Measurements from ENCODE around the gene DDX25.

DDX25 gene

GRCh38 chr11:125952973-125953372 lies 48.7 kb downstream of the DDX25 start:
- DNase-seq, result no peak

DNA sequence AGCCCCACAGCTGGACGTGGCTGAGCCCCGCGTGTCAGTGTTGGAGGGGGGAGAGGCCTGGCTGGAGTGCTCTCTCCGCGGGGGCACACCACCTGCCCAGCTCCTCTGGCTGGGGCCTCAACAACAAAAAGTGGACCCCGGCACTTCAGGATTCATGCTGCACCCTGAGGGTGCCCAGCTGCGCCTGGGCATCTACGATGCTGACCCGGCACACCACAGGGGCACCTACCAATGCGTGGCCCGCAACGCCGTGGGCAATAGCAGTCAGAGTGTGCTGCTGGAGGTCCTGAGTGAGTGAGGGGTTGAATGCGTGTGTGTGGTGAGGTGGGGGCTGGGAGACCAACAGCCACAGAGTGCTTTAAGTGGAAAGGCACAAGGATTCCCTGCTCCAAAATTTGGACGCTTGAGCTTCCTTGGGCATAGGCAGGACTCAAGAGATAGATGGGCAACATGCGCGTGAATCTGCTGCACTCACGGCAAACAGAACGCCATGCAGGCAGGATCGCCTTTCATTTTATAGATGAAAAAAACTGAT lies 49.2 kb downstream of the DDX25 start:
- DNase-seq, result no peak

GRCh38 chr11:125954123-125954944 lies 50.0 kb downstream of the DDX25 start:
- no peak for DNase-seq

GRCh38 chr11:125954945-125955640 lies 50.8 kb downstream of the DDX25 start:
- DNase-seq, result no peak

DNA sequence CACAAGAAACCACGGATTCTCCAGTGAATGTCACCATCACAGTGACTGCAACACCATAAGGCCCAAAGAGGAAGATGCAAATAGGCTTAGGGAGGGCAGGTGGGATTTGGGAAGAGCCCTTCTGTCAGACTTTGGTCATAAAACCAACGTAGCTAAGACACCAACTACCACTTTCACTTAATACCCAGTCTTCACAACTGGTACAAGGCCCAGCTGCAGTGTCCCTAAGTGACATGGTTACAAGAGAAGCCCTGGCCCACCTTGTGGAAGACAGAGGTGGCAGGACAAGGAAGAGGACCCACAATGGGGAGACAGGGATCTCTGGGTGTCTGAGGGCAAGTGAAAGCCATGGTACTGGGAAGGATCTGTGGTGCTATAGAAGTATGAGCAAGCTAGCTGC lies 51.5 kb downstream of the DDX25 start:
- no peak for DNase-seq

DNA sequence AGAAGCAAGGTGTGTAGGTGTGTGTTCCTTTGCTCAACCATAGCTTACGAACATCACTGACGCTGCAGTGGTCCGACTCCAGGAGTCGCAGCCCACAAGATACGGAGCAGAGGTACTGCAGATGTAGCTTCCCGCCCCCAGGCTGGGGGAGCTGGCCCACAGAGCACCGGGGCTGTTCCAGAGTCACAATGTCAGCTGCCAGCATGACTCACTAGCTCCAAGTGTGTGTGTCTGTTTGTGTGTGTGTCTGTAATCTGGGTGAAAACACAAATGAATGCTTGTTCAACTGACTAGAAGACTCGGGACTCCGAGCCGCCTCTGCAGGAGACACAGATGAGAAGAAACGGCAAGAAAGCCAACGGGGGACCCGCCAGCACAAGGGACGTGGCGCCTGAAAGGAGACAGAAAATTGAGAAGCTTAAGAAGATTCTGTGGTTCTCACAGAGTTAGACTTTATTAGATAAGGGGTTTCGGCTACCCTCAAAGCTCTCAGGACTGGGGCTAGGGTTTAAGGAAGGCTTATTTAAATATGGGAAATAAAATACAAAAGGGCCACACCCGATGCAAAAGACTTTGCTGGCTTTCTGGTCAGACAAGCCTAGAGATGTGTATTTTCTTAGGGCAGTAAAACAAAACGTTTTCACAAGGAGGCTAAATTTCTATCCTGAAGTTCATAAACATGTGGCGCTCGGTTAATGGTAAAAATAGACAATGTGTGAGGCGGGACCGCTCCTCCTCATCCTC lies 52.3 kb downstream of the DDX25 start:
- DNase-seq, result no peak

DNA sequence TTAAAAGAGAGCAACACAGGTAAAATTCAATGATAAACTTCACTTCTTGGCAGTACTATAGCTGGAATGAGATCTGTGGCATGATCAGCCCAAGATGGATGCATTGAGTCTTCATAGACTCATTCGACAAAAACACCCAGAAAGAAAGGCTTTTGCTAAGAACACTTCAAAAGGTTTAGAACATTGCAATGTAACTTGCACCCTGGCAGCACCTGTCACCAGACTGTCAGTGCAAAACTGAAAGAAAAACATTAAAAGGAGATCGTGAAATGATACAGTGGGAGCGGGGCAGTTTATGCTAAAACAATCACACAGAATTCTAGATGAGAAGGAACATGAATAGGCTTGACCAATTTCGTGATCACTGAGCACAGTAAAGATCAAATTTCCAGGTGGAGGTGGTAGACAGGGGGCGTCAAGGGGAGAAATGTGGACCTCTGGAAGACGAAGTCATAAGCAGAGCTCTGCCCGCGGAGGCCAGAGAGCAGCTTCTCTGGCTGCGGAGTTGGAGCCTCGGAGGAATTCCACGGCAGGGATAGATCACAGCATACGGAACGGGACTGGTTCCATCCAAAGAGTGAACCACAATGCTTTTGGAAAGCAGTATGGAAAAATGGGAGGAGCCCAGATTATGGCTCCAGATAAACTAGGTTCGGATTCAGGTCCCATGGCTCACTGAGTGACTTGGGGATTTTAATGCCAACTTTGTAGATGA lies 53.5 kb downstream of the DDX25 start:
- DNase-seq, result no peak

DNA sequence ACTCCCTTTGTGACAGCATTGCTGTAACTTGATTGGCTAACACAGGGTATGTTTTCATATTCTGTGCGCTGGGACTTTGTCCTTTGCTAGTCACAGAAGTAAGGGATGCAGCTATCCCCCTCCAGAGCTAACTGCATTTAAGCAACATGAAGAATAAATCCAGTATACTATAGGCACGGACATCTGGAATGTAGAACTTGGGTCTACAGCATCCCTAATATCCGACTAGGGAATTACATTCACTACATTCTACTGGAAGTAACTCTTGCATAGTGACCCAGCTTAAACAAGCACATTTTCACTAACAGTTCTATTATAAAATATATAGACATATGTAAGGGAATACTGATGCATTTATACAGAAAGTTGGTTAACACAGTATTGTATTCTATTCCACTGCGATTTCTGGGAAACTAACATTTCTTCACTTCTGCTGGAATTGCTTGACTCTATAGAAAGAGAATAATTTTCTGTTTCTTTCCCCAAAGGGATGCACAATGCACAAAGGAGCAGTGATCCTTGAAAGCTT lies 54.6 kb downstream of the DDX25 start:
- no peak for DNase-seq

DNA sequence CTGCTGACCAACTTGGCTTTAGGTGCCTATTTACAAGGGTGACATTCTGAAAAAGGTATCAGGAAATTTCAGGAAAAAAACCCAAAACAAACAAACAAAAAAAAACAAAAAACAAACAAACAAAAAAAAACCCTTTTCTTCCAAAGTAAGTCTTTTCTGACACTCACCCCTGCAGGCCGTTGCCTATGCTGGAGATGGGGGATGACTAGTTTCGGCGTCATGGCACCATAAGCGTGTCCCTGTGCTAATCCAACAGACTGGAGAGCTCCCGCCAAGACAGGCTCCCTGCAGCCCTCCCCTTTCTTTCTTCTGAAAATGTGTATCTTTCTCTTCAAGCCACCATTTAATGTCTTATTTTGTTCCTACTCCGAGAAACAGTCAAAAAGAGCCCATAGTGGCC lies 55.2 kb downstream of the DDX25 start:
- DNase-seq, result no peak

DNA sequence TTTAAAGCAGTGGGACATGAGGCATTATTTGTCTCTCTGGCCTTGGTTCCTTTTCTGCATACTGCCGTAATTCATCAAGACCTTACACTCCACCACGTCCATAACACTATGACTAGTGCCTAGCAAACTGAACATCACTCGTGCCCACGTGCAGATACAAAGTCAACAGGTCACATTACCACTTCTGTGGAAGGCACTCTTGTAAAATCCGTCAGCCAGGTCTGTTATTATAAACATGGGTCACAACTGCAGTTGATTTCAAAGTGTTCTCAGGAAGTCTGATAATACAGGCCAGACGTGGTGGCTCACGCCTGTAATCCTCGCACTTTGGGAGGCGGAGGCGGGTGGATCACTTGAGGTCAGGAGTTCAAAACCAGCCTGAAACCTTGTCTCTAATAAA lies 55.6 kb downstream of the DDX25 start:
- no peak for DNase-seq

GRCh38 chr11:125960771-125961170 lies 56.5 kb downstream of the DDX25 start:
- DNase-seq, result no peak

DNA sequence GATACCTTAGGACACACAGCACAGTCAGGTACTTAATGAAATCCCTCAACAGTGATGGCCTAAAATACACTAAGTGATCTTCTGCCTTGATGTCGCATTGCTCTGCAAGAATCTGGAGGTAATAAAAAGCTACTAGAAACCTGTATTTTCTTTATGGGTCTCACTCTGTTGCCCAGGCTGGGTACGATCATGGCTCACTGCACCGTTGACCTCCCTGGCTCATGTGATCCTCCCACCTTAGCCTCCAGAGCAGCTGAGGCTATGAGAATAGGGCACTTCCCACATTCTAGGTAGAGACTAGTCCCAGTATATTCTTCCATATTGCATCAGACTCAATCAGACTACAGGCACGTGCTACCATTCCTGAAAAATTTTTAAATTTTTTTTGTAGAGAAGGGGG lies 63.2 kb downstream of the DDX25 start:
- DNase-seq, result no peak

GRCh38 chr11:125968354-125968753 lies 64.0 kb downstream of the DDX25 start:
- DNase-seq, result no peak

GRCh38 chr11:125971618-125972017 lies 67.3 kb downstream of the DDX25 start:
- DNase-seq, result no peak

- no peak for DNase-seq
Measured at GRCh38 chr11:125974284-125974683, 70.0 kb downstream of the DDX25 start.

DNA sequence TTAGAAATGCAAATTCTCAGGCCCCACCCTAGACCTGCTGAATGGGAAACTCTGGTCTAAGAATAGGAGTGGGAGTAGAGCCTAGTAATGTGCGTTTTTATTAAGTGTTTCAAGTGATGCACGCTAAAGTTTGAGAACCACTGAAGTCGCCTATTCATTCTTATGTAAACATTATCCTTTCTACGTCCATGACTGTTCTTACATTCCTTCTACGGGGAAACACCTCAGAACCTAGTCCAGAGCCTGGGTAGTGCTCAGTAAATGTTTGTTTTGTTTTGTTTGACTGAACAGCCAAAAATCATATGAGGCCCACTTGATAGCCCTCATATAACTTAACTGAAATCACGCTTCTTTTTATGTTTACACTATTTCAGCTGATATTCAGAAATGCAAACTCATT lies 71.3 kb downstream of the DDX25 start:
- no peak for DNase-seq

DNA sequence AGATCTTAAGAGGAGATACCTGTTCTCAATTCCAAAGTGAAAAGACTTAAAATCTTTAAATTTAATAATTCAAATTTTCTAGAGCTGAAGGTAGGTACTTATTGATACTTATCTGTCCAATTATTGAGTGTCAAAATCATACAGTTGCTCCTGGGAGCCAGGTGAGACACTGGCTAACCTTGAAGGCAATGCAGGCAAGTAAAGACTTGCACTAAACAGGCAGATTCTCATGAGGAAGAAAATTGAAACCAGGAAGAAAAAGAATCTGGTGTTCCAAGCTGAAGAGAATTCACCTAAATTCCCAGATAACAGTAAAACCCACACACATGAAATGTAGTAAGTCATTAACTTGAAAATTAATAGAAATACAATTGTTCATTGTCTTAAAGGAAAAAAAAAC lies 71.8 kb downstream of the DDX25 start:
- DNase-seq, result no peak

GRCh38 chr11:125977333-125977732 lies 73.0 kb downstream of the DDX25 start:
- DNase-seq, result no peak

DNA sequence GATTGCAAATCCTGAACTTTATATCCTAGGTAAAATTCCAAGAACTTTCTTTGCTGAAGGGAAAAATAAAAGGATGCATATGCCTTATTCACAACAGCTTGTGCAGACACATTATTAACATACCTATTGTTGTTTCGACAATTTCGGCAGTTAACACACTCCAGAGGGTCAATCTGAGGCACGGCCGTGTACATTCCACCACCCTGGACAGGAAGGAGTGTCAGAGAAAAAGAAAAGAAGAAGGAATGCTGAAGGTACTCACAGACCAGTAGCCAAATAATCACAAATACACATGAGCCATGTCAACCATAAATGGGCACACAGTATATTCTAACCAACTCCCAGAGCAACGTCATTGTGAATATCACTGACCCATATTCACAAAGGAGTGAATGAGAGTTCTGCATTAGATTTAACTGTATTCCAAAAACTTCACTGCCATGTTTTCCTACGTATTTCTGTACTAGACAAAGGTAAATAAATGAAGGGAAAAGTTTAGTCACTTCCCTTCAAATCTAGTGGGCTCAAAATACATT lies 73.9 kb downstream of the DDX25 start:
- no peak for DNase-seq
